Prostate gland (tissue), 2 donors: ENCODE results near the gene NAA10.

Source experiments
- CTCF ChIP-seq, 4 experiments: fragments of 200-600 bp in 2 of 4; fragments of 450-650 bp in 2 of 4; sonication (generic) in 2 of 4; IDR thresholded peaks; 1 replicate in 3 of 4; 2 replicates in 1 of 4; pipeline ENCODE4 v1.5.1; 2016 to 2019; ENCODE audit warnings: antibody characterized with exemption in 4 of 4, mild to moderate bottlenecking in 2 of 4, moderate library complexity in 2 of 4
- POLR2A ChIP-seq: fragments of 450-650 bp; IDR thresholded peaks from one replicate; pipeline ENCODE4 v1.6.1; 2016; ENCODE audit warnings: antibody characterized with exemption, mild to moderate bottlenecking
- POLR2AphosphoS5 ChIP-seq: sonication (generic); formaldehyde crosslinking; IDR thresholded peaks from one replicate; pipeline ENCODE4 v1.6.1; 2017; ENCODE audit warnings: antibody characterized with exemption

GRCh38 chrX:153929576-153929975 is 5.3 kb downstream of the NAA10 start:
- TF ChIP-seq POLR2A (no peak), CTCF (IDR thresholded peaks at IDR 0.05) (no peak), POLR2AphosphoS5 (no peak)
